GM12873 (cell line): Measurements from ENCODE around the gene ADARB1.

ENCODE experiments used
- CTCF ChIP-seq: IDR thresholded peaks from 2 replicates; pipeline ENCODE4 v1.5.1; 2012; ENCODE audit warnings: low read depth, mild to moderate bottlenecking, moderate library complexity, low read length, control low read depth; ENCODE audit not compliant: insufficient read depth; ENCODE audit errors: missing control alignments

ADARB1 gene

GRCh38 chr21:45246386-45247320 is 172.3 kb downstream of the ADARB1 start:
- TF ChIP-seq CTCF: no peak

DNA sequence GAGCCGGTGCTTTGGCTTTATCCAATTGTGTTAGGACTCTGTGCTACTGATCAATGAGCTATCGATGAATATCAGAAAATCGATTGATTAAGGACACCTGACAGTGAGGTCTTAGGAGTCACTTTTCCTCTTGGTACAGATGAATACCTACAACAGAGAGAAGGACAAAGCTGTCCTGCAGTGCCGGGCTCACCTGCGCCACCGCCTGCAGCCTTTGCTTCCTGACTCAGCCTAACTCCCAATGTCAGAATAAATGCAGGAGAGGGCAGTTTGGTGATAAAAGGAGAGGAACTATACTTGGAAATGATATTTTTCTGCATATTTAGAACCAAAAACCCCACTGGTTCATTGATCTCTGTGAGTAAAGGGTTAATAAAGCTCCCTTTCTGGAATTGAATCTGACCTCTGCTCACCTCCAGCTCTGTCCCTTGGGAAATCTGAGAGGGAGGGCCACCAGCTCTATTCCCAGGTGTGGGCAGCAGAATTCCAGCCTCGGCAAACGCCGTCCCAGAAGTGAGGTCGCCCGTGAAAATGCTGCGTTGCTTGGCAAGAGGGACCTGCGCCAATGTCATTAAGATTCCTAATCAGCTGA is 174.0 kb downstream of the ADARB1 start:
- TF ChIP-seq CTCF: no peak

DNA sequence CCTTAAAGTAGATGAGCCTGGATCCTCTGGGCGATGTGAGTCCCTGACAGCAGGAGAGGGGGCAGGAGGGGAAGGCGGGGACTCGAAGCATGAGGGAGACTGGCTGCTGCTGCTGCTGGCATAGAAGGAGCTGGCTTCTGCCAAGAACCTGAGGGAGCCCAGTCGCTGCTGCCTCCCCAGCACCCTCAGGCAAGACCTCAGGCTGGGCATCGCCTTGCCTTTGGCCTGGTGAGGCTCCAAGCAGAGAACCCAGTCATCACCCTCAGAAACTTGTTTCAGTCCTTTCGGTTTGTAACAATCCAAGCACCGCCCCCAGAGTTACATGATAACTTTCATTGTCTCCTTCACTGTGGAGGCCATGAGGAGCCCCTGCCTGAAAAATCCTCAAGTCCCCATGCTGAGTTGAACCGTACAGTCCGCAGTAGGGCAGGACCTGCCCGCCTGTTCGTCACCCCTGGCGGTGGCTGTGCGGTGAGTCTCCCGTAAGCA is 174.6 kb downstream of the ADARB1 start:
- TF ChIP-seq CTCF: no peak

GRCh38 chr21:45249626-45250025 is 175.2 kb downstream of the ADARB1 start:
- no peak for TF ChIP-seq CTCF

GRCh38 chr21:45250272-45250671 is 175.9 kb downstream of the ADARB1 start:
- no peak for TF ChIP-seq CTCF

GRCh38 chr21:45250914-45251634 is 176.7 kb downstream of the ADARB1 start:
- no peak for TF ChIP-seq CTCF
